GM12875 (cell line): ENCODE measurements around the gene UHMK1.
A peak's percentile ranks its signal among the peaks of the same experiment; 100 is the strongest.
"Not testable (repeated sequence)": the region's sequence is repeated elsewhere in the genome, so short reads cannot be mapped to it uniquely, and the experiment has no call there.

Source experiments
- H3K4me3 ChIP-seq: one replicate; pipeline ENCODE4 v1.5.1; 2011; ENCODE audit warnings: low read depth, low read length, control low read depth
- CTCF ChIP-seq: IDR thresholded peaks from 2 replicates; pipeline ENCODE4 v1.5.1; 2011; ENCODE audit warnings: low read depth, mild to moderate bottlenecking, control low read depth, inconsistent platforms, low read length, moderate library complexity, borderline replicate concordance; ENCODE audit not compliant: insufficient read depth

UHMK1 gene

DNA sequence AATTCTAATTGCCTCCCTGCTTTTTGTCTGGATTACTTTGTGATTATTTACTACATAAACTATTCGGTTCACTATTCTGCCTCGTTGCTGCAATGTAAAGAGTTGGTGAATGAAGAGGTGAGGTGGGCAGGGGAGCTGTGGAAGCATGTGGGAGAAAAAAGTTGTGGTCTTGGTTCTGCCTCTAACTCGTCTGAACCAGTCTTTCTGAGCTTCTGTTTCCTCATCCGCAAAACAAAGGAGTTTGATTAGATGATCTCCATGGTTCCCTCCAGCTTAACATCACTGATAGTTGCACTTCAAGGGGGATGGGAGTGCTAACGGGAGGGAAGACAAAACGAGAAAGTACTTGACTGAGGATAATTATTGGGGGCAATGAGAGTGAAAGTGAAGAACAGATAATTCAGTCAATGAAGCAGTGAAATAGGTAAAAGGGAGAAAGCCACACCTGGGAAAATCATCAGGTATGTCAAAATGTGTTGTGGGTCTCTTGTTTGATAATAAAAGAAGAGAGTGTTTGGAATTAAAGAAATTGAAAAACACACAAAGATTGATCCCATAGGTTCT is 26.2 kb upstream of the UHMK1 start:
- no peak for TF ChIP-seq CTCF

DNA sequence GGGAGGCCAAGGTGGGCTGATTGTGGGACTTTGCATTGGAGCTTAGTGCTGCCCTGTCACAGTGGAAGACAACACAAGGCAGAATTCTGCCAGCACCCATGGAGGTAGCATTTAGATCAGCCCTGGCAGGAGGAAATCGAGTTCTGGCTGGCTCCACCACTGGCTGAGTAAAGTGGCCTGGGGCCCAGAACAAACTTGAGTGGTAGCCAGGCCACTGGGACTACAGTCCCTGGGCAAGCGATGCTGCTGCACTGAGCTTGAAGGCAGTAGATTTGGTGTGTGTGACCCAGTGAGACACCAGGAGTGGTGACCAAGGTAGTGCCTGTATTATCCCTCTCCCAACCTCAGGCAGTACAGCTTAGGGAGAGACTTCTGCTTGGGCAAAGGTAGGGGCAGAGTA is 22.5 kb upstream of the UHMK1 start:
- no peak overlapping the region for H3K4me3 ChIP-seq
- no peak for TF ChIP-seq CTCF

More for the DNA sequence above, 26.2 kb upstream of the UHMK1 start:
- no peak overlapping the region for H3K4me3 ChIP-seq

DNA sequence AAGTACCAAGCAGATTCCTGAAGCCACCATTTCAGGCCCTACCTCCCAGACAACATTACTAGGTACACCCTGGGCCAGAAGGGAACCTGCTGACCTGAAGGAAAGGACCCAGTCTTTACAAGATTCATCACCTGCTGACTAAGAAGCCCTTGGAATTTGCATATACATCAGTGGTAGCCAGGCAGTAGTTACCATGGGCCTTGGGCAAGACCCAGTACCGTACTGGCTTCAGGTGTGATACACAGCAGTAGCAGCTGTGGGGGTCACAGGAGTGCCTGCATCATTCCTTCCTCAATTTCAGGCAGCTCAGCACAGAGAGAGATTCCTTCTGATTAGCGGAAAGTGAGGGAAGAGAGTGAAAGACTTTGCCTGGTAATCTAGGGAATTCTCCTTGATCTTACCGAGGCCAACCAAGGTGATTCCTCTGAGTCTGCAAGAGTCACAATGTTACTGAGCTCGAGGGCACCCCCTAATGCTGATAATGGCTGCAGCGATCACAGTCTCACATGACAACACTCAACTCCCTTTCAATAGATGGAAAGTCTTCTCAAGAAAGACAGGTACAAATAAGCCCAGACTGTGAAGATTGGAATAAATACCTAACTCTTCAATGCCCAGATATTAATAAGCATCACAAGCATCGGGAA is 22.0 kb upstream of the UHMK1 start:
- TF ChIP-seq CTCF: 0 out of 2 replicates have a peak, but pooled peaks have one; percentile 5
- no peak overlapping the region for H3K4me3 ChIP-seq

GRCh38 chr1:162476620-162477019 is 21.0 kb upstream of the UHMK1 start:
- no peak overlapping the region for H3K4me3 ChIP-seq
- no peak for TF ChIP-seq CTCF

DNA sequence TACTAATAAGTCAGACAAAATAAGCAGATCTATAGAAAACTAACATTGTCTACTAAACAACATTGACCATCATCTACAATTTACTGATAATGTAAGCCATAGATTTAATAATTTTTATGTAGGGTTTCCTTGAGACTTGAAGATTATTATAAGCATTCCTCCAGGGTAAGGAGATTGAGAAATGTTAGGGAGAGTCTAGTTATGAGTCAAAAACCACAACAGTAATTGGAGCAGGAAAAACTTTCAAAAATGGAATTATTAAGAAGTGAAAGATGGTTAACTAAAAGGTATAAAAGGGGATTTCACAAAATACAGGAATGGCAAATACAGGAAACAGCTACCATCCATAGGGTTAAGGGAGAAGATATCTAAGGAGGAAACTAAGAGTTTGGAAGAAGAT is 12.4 kb upstream of the UHMK1 start:
- H3K4me3 ChIP-seq: no peak overlapping the region
- no peak for TF ChIP-seq CTCF

DNA sequence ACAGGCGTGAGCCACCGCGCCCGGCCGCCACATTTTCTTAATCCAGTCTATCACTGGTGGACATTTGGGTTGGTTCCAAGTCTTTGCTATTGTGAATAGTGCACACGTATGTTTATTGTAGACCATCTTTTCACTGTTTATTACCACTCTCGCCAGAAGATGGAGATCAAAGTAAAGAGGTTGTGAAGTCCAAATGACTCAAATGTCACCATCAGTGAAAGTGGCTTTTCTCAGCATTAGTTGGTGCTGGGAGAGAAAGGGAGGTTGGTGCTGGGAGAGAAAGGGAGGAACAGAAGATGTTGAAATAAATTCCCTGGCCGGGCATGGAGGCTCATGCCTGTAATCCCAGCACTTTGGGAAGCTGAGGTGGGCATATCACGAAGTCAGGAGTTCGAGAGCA is 10.4 kb upstream of the UHMK1 start:
- TF ChIP-seq CTCF: no peak
- H3K4me3 ChIP-seq: no peak overlapping the region

- no peak for TF ChIP-seq CTCF
- H3K4me3 ChIP-seq: no peak overlapping the region
Measured at GRCh38 chr1:162488219-162488618, 9.4 kb upstream of the UHMK1 start.

DNA sequence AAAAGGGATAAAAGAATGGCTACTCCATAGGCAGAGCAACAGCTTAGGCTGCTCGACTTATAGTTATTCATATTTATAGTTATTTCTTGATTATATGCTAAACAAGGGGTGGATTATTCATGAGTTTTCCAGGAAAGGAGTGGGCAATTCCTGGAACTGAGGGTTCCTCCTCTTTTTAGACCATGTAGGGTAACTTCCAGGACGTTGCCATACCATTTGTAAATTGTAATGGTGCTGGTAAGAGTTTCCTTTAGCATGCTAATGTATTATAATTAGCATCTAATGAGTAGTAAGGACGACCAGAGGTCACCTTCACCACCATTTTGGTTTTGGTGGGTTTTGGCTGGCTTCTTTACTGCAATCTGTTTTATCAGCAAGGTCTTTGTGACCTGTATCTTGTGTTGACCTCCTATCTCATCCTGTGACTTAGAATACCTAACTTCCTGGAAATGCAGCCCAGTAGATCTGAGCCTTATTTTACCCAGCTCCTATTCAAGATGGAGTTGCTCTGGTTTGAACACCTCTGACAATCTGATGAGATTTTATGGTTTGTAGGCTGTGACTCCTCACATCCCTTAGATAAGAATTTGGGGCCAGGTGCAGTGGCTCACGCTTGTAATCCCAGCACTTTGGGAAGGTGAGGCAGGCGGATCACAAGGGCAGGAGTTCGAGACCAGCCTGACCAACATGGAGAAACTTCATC is 1.9 kb upstream of the UHMK1 start:
- not testable (repeated sequence) for H3K4me3 ChIP-seq
